ENCODE data around the gene CNDP1. TPM values are rescaled to one million over a fixed set of nuclear protein-coding genes. Genes with fewer than 3 reads are reported as not detected.

Gene CNDP1
- total RNA-seq, 4 donors from 2014 or later = 0.53 TPM; not detected in 3

GRCh38 chr18:74635224-74635975, 101.1 kb downstream of the CNDP1 start:
- H3K27me3 ChIP-seq = no peaks in the 10 kb centered on the region
- no peak overlapping the region for H3K4me3 ChIP-seq
- peaks cover 0 to 12% (median 0%) of the 10 kb centered on the region in 3 donors for H3K36me3 ChIP-seq
- DNase-seq = no peak
- no peaks in the 10 kb centered on the region for H3K4me1 ChIP-seq
- H3K27ac ChIP-seq = no peak overlapping the region
- TF ChIP-seq POLR2A (IDR thresholded peaks at IDR 0.05) = no peak
- H3K9me3 ChIP-seq = no peaks in the 10 kb centered on the region

Other genes with a start within 250 kb of the CNDP1 start
- 100 to 1,000 TPM; 171 to 732 (median 331) TPM for gene CYB5A, start 242.5 kb upstream of the CNDP1 start, total RNA-seq
- gene C18orf63, start 218.7 kb upstream of the CNDP1 start, total RNA-seq = not detected
- gene DIPK1C, start 77.2 kb upstream of the CNDP1 start, total RNA-seq = under 1 TPM in 2 of 4 donors, not detected in 2; 0.70 to 0.83 TPM
- 100 to 1,000 TPM; 283 to 798 (median 653) TPM for gene CNDP2, start 38.1 kb upstream of the CNDP1 start, total RNA-seq
- 10 to 100 TPM; 24.0 to 54.5 (median 32.3) TPM for gene ZNF407, start 63.4 kb downstream of the CNDP1 start, total RNA-seq